ENCODE results near the gene SLC28A3.
"Not testable (repeated sequence)": the region's sequence is repeated elsewhere in the genome, so short reads cannot be mapped to it uniquely, and the experiment has no call there.

Gene SLC28A3

DNA sequence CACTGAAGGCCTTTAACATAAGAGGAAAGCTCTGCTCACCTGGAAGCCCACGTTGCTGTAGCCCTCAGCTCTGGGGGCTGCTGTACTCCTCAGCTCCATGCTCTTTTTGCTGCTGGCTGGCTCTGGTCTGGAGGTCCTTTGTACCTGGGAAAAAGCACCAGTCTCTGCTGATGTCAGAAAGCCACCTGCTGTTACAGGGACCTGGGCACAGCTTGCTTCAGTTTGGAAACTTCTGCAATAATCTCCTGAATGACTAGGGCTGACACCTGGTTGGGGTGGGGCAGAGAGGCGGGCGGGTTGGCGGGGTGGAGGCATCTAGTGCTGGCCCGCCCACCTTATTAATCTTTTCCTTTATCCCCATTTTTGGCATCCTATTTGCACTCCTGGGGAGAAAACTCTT lies at the start of gene SLC28A3:
SLC28A3 (minus strand) TSS at position 224 of the 400 bp plus-strand sequence; CDS start at position 99, 125 bp downstream.
- no peak for DNase-seq (ENCODE audit: low read depth in 2 of 2)

DNA sequence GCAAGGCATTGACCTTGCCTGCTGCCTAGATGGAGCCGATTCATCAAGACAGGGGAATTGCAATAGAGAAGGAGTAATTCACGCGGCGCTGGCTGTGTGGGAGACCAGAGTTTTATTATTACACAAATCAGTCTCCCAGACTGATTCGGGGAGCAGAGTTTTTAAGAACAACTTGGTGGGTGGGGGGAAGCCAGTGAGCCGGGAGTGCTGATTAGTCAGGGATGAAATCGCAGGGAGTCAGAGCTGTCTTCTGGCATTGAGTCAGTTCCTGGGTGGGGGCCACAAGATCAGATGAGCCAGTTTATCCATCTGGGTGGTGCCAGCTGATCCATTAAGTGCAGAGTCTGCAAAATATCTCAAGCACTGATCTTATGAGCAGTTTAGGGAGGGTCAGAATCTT lies 49.7 kb upstream of the SLC28A3 start:
- DNase-seq (ENCODE audit: low read depth in 2 of 2): not testable (repeated sequence)

GRCh38 chr9:84387821-84388220 lies 47.3 kb upstream of the SLC28A3 start:
- no peak for DNase-seq (ENCODE audit: low read depth in 2 of 2)

- DNase-seq (ENCODE audit: low read depth in 2 of 2): no peak
These were observed 46.2 kb upstream of the SLC28A3 start for GRCh38 chr9:84386753-84387152.

DNA sequence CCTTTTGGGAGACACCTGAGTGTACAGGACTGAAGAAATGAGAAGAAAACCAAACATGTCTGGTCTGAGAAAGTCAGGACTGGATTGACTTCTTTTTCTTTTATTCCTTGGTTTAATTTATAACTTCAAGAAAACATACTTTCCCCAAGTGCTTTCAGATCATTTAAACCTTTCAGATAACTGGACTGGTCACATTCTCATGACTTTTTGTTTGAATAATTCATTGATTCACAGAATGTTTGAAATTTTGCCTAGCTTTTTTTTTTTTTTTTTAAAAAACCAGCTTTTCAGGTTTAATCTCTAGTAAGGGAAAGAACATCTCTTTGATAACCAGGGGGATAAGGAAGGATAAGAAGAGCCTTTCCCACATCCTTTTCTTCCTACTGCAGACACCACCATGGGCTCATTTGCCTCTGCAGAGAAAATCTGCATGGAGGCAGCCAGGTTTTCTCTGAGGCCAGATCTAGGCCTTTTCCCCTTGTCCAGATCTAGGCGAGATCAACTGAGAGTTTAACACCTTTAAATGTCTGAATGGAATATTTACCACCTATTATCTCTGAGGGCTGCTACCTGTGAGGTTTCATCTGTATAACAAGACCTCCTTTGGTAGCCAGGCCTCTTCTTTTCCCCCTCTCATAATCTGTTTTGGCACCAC lies 45.0 kb upstream of the SLC28A3 start:
- DNase-seq (ENCODE audit: low read depth in 2 of 2): no peak

DNA sequence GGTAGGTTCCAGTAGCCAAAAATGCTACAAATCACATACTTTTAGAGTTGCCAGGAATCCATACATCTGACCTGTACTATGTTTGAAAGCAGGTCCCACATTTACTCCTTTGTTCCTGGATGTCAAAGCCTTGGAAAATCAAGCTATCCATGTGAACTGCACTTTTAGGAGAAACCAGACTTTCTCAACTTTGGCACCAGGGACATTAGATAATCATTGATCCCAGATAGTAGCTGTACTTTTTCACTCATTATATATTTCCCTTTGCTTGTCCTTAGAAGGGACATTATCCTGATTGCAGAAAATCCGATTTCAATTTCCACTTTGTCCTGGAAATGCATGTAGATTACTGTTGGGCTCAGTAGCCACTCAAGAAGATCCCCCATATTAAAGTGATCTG lies 44.1 kb upstream of the SLC28A3 start:
- no peak for DNase-seq (ENCODE audit: low read depth in 2 of 2)

GRCh38 chr9:84383178-84383577 lies 42.6 kb upstream of the SLC28A3 start:
- DNase-seq (ENCODE audit: low read depth in 2 of 2): no peak

- DNase-seq (ENCODE audit: low read depth in 2 of 2): no peak
These were observed 42.2 kb upstream of the SLC28A3 start for GRCh38 chr9:84382720-84383119.

DNA sequence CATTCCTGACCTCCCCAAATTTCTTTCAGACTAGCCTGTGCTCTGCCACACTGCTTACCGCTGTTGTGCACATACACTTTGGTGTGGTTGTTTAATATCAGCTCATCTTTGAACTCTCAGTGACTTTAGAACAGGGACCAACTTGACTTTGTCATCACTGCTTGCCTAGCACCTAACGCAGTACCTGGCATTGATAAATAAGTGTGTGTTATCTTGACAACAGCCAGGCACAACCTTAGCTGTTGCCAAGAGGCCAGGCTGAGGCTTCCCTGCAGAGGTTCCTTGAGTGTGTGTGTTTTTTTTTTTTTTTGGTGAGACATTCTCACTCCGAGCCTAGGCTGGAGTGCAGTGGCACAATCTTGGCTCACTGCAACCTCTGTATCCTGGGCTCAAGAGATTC lies 41.0 kb upstream of the SLC28A3 start:
- DNase-seq (ENCODE audit: low read depth in 2 of 2): no peak

GRCh38 chr9:84379740-84380139 lies 39.2 kb upstream of the SLC28A3 start:
- no peak for DNase-seq (ENCODE audit: low read depth in 2 of 2)

GRCh38 chr9:84375954-84376353 lies 35.4 kb upstream of the SLC28A3 start:
- no peak for DNase-seq (ENCODE audit: low read depth in 2 of 2)

- DNase-seq (ENCODE audit: low read depth in 2 of 2): no peak
These were observed 34.0 kb upstream of the SLC28A3 start for GRCh38 chr9:84374516-84374915.

GRCh38 chr9:84374013-84374412 lies 33.5 kb upstream of the SLC28A3 start:
- DNase-seq (ENCODE audit: low read depth in 2 of 2): no peak

DNA sequence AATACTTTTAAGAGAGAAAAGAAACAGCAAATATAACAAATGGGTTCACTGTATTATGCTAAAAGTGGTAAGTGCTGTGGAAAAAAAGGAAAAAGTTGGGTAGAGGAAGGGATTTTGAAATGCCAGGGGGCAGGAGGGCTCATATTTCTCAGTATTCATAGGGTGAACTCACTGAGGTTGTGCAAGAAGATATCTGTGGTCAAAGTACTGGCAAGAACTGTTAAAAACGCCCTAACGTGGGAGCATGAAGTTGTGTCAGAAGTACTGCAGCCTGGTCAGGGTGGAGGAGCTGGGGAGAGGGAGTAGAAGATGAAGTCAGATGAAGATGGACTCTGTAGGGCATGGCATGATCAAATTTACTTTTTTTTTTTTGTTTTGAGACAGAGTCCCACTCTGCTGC lies 31.2 kb upstream of the SLC28A3 start:
- DNase-seq (ENCODE audit: low read depth in 2 of 2): no peak

DNA sequence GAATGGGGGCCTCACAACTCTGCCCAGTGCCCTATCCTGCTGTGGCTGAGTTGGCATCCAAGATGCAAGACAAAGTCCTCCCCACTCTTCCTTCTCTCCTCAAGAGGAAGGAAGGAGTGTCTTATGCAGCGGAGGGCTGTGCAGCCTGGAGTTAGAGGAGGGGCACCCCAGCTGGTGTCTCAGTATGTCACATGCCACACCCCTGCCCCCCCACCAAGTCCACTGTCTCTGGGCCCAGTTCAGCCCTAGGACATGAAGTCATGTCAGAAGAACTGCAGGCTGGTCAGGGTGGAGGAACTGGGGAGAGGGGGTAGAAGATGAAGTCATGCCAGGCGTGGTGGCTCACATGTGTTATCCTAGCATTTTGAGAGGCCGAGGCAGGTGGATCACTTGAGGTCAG lies 28.0 kb upstream of the SLC28A3 start:
- no peak for DNase-seq (ENCODE audit: low read depth in 2 of 2)

DNA sequence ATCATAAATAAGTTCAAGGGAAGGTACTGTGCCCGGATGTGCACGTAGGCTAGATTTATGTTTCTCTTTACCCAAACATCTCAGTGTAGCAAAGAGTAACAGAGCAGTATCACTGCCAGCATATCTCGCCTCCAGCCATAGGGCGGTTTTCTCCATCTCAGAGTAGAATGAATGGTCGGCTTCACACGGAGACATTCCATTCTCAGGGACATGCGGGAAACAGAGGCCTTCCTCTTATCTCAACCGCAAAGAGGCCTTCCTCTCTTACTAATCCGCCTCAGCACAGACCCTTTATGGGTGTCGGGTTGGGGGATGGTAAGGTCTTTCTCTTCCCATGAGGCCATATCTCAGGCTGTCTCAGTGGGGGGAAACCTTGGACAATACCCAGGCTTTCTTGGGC lies 27.2 kb upstream of the SLC28A3 start:
- not testable (repeated sequence) for DNase-seq (ENCODE audit: low read depth in 2 of 2)

GRCh38 chr9:84366683-84367082 lies 26.1 kb upstream of the SLC28A3 start:
- DNase-seq (ENCODE audit: low read depth in 2 of 2): no peak

DNA sequence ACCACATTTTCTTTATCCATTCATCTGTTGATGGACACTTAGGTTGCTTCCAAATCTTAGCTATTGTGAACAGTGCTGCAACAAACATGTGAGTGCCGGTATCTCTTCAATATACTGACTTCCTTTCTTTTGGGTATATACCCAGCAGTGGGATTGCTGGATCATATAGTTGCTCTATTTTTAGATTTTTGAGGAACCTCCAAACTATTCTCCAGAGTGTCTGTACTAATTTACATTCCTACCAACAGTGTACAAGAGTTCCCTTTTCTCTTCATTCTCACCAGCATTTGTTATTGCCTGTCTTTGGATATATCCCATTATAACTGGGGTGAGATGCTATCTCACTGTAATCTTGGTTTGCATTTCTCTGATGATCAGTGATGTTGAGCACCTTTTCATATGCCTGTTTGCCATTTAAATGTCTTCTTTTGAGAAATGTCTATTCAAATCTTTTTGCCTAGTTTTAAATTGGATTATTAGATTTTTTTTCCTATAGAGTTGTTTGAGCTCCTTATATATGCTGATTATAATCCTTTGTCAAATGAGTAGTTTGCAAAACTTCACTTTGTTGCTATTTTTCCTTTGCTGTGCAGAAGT lies 24.4 kb upstream of the SLC28A3 start:
- not testable (repeated sequence) for DNase-seq (ENCODE audit: low read depth in 2 of 2)

GRCh38 chr9:84361645-84362044 lies 21.1 kb upstream of the SLC28A3 start:
- DNase-seq (ENCODE audit: low read depth in 2 of 2): no peak

GRCh38 chr9:84357275-84357674 lies 16.7 kb upstream of the SLC28A3 start:
- no peak for DNase-seq (ENCODE audit: low read depth in 2 of 2)

DNA sequence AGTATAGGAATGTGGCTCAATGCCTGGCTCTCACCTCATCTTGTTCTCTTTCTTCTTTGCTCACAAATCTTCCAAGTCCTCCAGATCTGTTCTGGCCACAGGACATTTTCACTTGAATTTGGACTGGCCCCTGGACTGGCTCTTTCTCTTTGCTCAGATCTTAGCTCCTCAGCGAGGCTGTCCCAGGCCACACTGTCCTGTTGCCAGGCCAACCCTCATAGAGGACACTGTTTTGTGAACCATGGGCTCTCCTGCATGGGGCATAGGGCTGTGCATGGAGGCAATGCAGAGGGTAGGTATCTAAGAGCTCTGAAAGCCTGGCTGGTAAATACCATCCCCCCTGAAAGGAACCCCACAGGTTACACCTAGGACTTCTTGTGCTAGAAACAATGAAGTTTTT lies 13.5 kb upstream of the SLC28A3 start:
- no peak for DNase-seq (ENCODE audit: low read depth in 2 of 2)

DNA sequence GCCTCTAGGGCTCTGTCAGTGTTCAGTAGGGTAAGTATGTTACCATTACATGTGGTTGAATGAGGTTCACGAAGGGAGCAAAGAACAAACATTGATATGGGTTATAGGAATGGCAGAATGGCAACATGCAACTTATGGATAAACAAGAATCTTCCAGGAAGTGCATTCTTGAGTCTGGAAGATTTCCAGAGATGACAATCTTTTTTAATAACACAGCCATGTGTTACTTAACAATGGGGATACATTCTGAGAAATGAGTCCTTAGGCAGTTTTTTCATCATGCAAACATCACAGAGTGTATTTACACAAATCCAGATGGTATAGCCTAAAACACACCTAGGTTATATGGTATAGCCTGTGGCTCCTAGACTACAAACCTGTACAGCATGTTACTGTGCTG lies 9.1 kb upstream of the SLC28A3 start:
- no peak for DNase-seq (ENCODE audit: low read depth in 2 of 2)

DNA sequence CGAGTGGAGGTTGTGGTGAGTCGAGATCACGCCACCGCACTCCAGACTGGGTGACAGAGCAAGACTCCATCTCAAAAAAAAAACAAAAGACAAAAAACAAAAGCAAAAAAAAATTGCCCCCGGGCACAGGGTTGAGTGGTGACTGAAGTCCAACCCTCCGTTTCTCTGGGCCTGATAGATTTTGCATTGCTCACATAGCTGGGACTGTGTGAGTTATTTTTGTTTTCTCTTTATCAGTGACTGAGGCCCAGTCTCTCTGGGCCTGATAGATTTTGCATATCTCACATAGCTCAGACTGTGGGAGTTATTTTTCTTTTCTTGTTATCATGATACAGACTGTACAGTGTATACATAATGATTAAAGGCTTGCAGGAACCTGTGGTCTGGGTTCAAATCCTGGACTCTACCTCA lies 2.6 kb upstream of the SLC28A3 start:
- DNase-seq (ENCODE audit: low read depth in 2 of 2): no peak

- DNase-seq (ENCODE audit: low read depth in 2 of 2): no peak
These were observed 596 bp downstream of the SLC28A3 start for GRCh38 chr9:84339962-84340361.
